GM10266 (cell line): ENCODE data around the gene ZNF326.

Experiments used
- DNase-seq: peaks from one replicate; pipeline ENCODE4 v3.0.0; 2012; ENCODE audit errors: extremely low spot score
- CTCF ChIP-seq: IDR thresholded peaks from 2 replicates; pipeline ENCODE4 v1.5.1; 2012; ENCODE audit warnings: mild to moderate bottlenecking, low read depth; ENCODE audit not compliant: control insufficient read depth, insufficient read depth; ENCODE audit errors: missing control alignments

The ZNF326 gene

DNA sequence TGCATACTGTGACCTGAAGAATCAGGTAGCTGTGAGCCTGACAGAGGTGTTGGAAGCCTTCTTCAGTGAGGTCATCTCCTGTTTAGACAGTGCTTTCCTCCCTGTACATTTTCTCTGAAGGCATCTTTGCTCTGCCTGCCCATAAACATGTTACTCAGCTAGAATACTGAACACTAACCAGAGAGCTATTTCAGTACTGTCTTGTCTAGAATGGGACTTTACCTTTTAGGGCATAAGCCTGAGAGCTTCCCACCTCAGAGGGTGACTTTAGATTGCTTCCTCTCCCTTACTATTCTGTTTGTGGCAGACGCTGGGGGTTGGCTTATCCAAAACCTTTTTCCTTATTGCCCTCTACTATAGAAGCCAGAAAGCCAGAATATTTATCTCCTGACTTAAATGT is 23.3 kb upstream of the ZNF326 start:
- TF ChIP-seq CTCF = no peak

GRCh38 chr1:89972024-89972423 is 22.9 kb upstream of the ZNF326 start:
- no peak for DNase-seq
- TF ChIP-seq CTCF = no peak

More for the DNA sequence above, 23.3 kb upstream of the ZNF326 start:
- DNase-seq = no peak

- no peak for DNase-seq
- TF ChIP-seq CTCF = no peak
Measured at GRCh38 chr1:89973471-89974127, 21.3 kb upstream of the ZNF326 start.

DNA sequence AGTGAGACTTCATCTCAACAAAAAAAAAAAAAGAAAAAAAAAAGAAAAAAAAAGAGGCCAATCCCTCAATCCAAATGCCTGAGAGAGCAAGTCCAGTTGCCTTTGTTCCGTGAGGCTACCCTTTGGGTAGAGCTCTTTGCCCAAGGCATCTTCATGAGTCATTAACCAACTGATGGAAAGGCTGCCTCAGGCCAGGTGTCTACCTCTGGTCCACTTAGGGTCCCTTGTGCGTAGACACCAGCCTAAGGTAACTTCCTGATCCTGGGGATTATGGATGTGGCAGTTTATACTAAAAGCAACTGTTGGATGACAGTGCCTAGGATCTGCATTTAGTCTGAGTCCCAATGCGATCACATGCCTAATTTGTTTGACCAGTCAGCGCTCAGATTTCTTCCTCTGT is 20.7 kb upstream of the ZNF326 start:
- DNase-seq = no peak
- no peak for TF ChIP-seq CTCF

- no peak for DNase-seq
- TF ChIP-seq CTCF = no peak
Measured at GRCh38 chr1:89974696-89975470, 20.0 kb upstream of the ZNF326 start.

GRCh38 chr1:89975540-89976125 is 19.3 kb upstream of the ZNF326 start:
- TF ChIP-seq CTCF = no peak
- no peak for DNase-seq

DNA sequence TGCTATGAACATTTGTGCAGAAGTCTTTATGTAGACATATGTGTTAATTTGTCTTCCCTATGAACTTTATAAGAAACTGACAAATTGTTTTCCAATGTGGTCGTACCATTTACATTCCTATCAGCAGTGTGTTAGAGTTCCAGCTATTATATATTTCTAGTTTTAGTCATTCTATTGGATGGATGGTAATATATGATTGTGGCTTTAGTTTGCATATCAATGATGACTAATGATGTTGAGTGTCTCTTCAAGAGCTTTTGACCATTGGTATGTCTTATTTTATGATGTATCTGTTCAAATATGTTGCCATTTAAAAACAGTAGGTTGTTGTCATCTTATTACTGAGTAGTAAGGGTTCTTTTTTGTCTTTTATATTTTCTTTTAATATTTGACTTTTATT is 16.2 kb upstream of the ZNF326 start:
- no peak for TF ChIP-seq CTCF
- DNase-seq = no peak
